Measurements from ENCODE around the gene CCDC150.
"Not testable (repeated sequence)": the region's sequence is repeated elsewhere in the genome, so short reads cannot be mapped to it uniquely, and the experiment has no call there.

Gene CCDC150

GRCh38 chr2:196607073-196607472, 32.4 kb upstream of the CCDC150 start:
- no peak for DNase-seq (ENCODE audit: low spot score)
- TF ChIP-seq CTCF (IDR thresholded peaks at IDR 0.05; ENCODE audit: extremely low read depth, missing control alignments): no peak

- DNase-seq (ENCODE audit: low spot score): not testable (repeated sequence)
Measured at GRCh38 chr2:196607896-196608295, 31.6 kb upstream of the CCDC150 start.

GRCh38 chr2:196609806-196610205, 29.7 kb upstream of the CCDC150 start:
- DNase-seq (ENCODE audit: low spot score): no peak
- TF ChIP-seq CTCF (IDR thresholded peaks at IDR 0.05; ENCODE audit: extremely low read depth, missing control alignments): no peak

- no peak for DNase-seq (ENCODE audit: low spot score)
- TF ChIP-seq CTCF (IDR thresholded peaks at IDR 0.05; ENCODE audit: extremely low read depth, missing control alignments): no peak
Measured at GRCh38 chr2:196610796-196611195, 28.7 kb upstream of the CCDC150 start.

GRCh38 chr2:196613302-196613701, 26.2 kb upstream of the CCDC150 start:
- TF ChIP-seq CTCF (IDR thresholded peaks at IDR 0.05; ENCODE audit: extremely low read depth, missing control alignments): no peak
- DNase-seq (ENCODE audit: low spot score): no peak

- DNase-seq (ENCODE audit: low spot score): no peak
- no peak for TF ChIP-seq CTCF (IDR thresholded peaks at IDR 0.05; ENCODE audit: extremely low read depth, missing control alignments)
Measured at GRCh38 chr2:196617430-196617829, 22.1 kb upstream of the CCDC150 start.

- DNase-seq (ENCODE audit: low spot score): no peak
- TF ChIP-seq CTCF (IDR thresholded peaks at IDR 0.05; ENCODE audit: extremely low read depth, missing control alignments): no peak
Measured at GRCh38 chr2:196618661-196619060, 20.9 kb upstream of the CCDC150 start.

GRCh38 chr2:196630531-196630930, 9.0 kb upstream of the CCDC150 start:
- DNase-seq (ENCODE audit: low spot score): no peak
- TF ChIP-seq CTCF (IDR thresholded peaks at IDR 0.05; ENCODE audit: extremely low read depth, missing control alignments): no peak

All from GM20000 (cell line).